Measurements from ENCODE around the gene IRAK2.

DNA sequence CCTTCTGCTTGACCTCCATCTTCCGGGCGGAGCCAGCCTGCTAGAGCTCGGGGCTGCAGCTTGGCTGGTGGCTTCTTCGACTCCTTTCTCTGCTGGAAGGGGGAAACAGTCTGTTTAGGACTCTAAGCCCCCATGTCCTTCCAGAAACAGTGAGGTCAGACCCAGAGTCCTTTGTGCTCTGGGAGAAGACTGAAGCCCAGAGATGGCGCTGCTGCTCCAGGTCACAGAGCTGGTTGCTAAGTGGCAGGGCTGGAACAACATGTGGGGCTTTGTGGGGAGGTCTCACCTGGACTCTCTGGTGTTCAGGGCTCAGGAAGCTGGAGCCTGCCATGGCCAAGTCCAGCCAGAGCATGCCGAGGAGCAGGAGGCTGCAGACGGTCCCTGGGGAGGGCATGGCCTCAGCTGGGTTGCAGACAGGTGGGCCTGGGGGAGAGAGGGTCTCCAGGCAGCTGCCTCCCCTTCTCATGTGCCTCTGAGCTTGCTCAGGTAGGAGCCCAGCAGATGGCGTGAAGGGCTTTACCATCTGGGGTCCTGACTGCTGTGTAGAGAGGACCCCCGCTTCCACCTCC lies 125.2 kb downstream of the IRAK2 start:
- TF ChIP-seq, protein P1, sequence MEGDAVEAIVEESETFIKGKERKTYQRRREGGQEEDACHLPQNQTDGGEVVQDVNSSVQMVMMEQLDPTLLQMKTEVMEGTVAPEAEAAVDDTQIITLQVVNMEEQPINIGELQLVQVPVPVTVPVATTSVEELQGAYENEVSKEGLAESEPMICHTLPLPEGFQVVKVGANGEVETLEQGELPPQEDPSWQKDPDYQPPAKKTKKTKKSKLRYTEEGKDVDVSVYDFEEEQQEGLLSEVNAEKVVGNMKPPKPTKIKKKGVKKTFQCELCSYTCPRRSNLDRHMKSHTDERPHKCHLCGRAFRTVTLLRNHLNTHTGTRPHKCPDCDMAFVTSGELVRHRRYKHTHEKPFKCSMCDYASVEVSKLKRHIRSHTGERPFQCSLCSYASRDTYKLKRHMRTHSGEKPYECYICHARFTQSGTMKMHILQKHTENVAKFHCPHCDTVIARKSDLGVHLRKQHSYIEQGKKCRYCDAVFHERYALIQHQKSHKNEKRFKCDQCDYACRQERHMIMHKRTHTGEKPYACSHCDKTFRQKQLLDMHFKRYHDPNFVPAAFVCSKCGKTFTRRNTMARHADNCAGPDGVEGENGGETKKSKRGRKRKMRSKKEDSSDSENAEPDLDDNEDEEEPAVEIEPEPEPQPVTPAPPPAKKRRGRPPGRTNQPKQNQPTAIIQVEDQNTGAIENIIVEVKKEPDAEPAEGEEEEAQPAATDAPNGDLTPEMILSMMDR (IDR thresholded peaks at IDR 0.05) = no peak
- TF ChIP-seq POLR2A (IDR thresholded peaks at IDR 0.05) = no peak
